IMR-90 (cell line): ENCODE data around the gene NOBOX. TPM values are rescaled to one million over a fixed set of nuclear protein-coding genes. Genes with fewer than 3 reads are reported as not detected.
"Not testable (repeated sequence)": the region's sequence is repeated elsewhere in the genome, so short reads cannot be mapped to it uniquely, and the experiment has no call there.

Experiments used
- ATAC-seq: fragments of 200-7000 bp; cut with Tn5 transposase; 2 replicates; pipeline ENCODE4 v1.9.1; 2020; ENCODE audit warnings: low read depth, mild to moderate bottlenecking, moderate library complexity
- BruUV-seq: library from RNA; stranded (reverse); fragments of 400-500 nt; replicated peaks from 2 replicates; lab custom pipeline; 2021; lab: Mats Ljungman, UMichigan
- CTCF ChIA-PET: fragments of 300-600 bp; formaldehyde crosslinking; extraction: SDS; loops from one replicate; lab custom pipeline; 2021; ENCODE audit warnings: antibody characterized with exemption; lab: Yijun Ruan, JAX
- POLR2A ChIA-PET: fragments of 300-600 bp; sonication (Branson Sonifier 250); formaldehyde crosslinking; loops from one replicate; lab custom pipeline; 2022; ENCODE audit warnings: antibody characterized with exemption; ENCODE audit not compliant: unreplicated experiment; lab: Charles Lee
- DNase-seq: peaks from one replicate; pipeline ENCODE4 v3.0.0; 2013
- H2AFZ ChIP-seq: replicated peaks from 2 replicates; pipeline ENCODE3; 2013; ENCODE audit warnings: low read length, mild to moderate bottlenecking; ENCODE audit not compliant: poor library complexity
- H2AK5ac ChIP-seq: 2 replicates; pipeline ENCODE4 v1.6.1; 2013; ENCODE audit warnings: low read depth, low read length, inconsistent platforms
- H2AK9ac ChIP-seq: replicated peaks from 2 replicates; pipeline ENCODE3; 2013; ENCODE audit warnings: mild to moderate bottlenecking, low read depth, low read length, moderate library complexity; ENCODE audit not compliant: poor library complexity
- H2BK120ac ChIP-seq: 2 replicates; pipeline ENCODE4 v1.6.1; 2013; ENCODE audit warnings: low read depth, low read length, inconsistent platforms
- H2BK15ac ChIP-seq: 3 replicates; pipeline ENCODE4 v1.6.1; 2013; ENCODE audit warnings: low read depth, low read length, inconsistent platforms
- H2BK20ac ChIP-seq: 2 replicates; pipeline ENCODE4 v1.6.1; 2013; ENCODE audit warnings: low read depth, mild to moderate bottlenecking, inconsistent platforms, low read length, moderate library complexity
- H2BK5ac ChIP-seq: 2 replicates; pipeline ENCODE4 v1.6.1; 2013; ENCODE audit warnings: mild to moderate bottlenecking, low read depth, low read length, inconsistent platforms; ENCODE audit not compliant: poor library complexity, severe bottlenecking
- H3K14ac ChIP-seq: replicated peaks from 2 replicates; pipeline ENCODE4 v1.6.1; 2013; ENCODE audit warnings: low read depth, low read length, inconsistent platforms
- H3K18ac ChIP-seq: 2 replicates; pipeline ENCODE4 v1.6.1; 2013; ENCODE audit warnings: low read depth, low read length, control low read depth
- H3K23ac ChIP-seq: 2 replicates; pipeline ENCODE4 v1.6.1; 2013; ENCODE audit warnings: low read depth, low read length, inconsistent platforms
- H3K27ac ChIP-seq: 2 replicates; pipeline ENCODE4 v1.5.1; 2013; ENCODE audit warnings: mild to moderate bottlenecking, control low read depth, low read length; ENCODE audit not compliant: insufficient read depth
- H3K27me3 ChIP-seq: 2 replicates; pipeline ENCODE4 v1.6.1; 2013; ENCODE audit warnings: low read length; ENCODE audit not compliant: control insufficient read depth, insufficient read depth
- H3K36me3 ChIP-seq: 2 replicates; pipeline ENCODE4 v1.6.1; 2013; ENCODE audit warnings: low read length, mixed read lengths; ENCODE audit not compliant: control insufficient read depth, insufficient read depth
- H3K4ac ChIP-seq: 2 replicates; pipeline ENCODE4 v1.6.1; 2013; ENCODE audit warnings: low read depth, low read length, inconsistent platforms
- H3K4me1 ChIP-seq: 2 replicates; pipeline ENCODE4 v1.6.1; 2013; ENCODE audit warnings: low read length, mixed read lengths; ENCODE audit not compliant: control insufficient read depth, insufficient read depth
- H3K4me2 ChIP-seq: 2 replicates; pipeline ENCODE4 v1.6.1; 2013; ENCODE audit warnings: low read depth, mild to moderate bottlenecking, control low read depth, low read length, moderate library complexity
- H3K4me3 ChIP-seq: 2 replicates; pipeline ENCODE4 v1.5.1; 2013; ENCODE audit warnings: low read depth, mild to moderate bottlenecking, control low read depth, low read length, moderate library complexity; ENCODE audit not compliant: insufficient read depth
- H3K56ac ChIP-seq: 2 replicates; pipeline ENCODE4 v1.6.1; 2013; ENCODE audit warnings: low read length, inconsistent platforms; ENCODE audit not compliant: insufficient read depth; ENCODE audit errors: extremely low read depth
- H3K79me1 ChIP-seq, 2 experiments: 2 replicates each; pipeline ENCODE4 v1.6.1; 2013; ENCODE audit warnings: low read length in 2 of 2, inconsistent platforms in 1 of 2, low read depth in 1 of 2
- H3K9ac ChIP-seq: 2 replicates; pipeline ENCODE4 v1.6.1; 2013; ENCODE audit warnings: low read depth, low read length, control low read depth
- H3K9me1 ChIP-seq: 2 replicates; pipeline ENCODE4 v1.6.1; 2013; ENCODE audit warnings: low read length, inconsistent platforms; ENCODE audit not compliant: insufficient read depth
- H3K9me3 ChIP-seq: 2 replicates; pipeline ENCODE4 v1.6.1; 2013; ENCODE audit warnings: low read length; ENCODE audit not compliant: control insufficient read depth, insufficient read depth
- H4K20me1 ChIP-seq: 2 replicates; pipeline ENCODE4 v1.6.1; 2013; ENCODE audit warnings: low read length, inconsistent platforms; ENCODE audit not compliant: insufficient read depth
- H4K5ac ChIP-seq: 2 replicates; pipeline ENCODE4 v1.6.1; 2013; ENCODE audit warnings: mild to moderate bottlenecking, low read depth, low read length, control low read depth
- H4K8ac ChIP-seq, 2 experiments: 2 replicates each; pipeline ENCODE4 v1.6.1; 2013; ENCODE audit warnings: low read depth in 2 of 2, low read length in 2 of 2, control low read depth in 1 of 2, inconsistent platforms in 1 of 2
- H4K91ac ChIP-seq: 2 replicates; pipeline ENCODE4 v1.6.1; 2013; ENCODE audit warnings: low read depth, low read length, inconsistent platforms; ENCODE audit not compliant: insufficient read depth
- WGBS, 2 experiments: methylation state at CpG; one replicate each; pipeline versions ENCODE4 v1.1.5 to v1.1.7; 2013; ENCODE audit warnings: missing lambda C conversion rate in 2 of 2; ENCODE audit not compliant: insufficient read length in 1 of 2; ENCODE audit errors: extremely low coverage in 2 of 2; 5-methylcytosine and 5-hydroxymethylcytosine counted together
- dilution Hi-C: fragments of 300-500 bp; cut with HindIII; formaldehyde crosslinking; loops from one replicate; pipeline ENCODE4 v1.14.3; 2018; ENCODE audit warnings: low sequenced_read_pairs; ENCODE audit not compliant: unreplicated experiment
- in situ Hi-C: fragments of 300-500 bp; cut with MboI; formaldehyde crosslinking; loops from 3 replicates; pipeline ENCODE4 v1.14.3; 2019; ENCODE audit warnings: low sequenced_read_pairs, inconsistent platforms, mixed read lengths
- intact Hi-C: fragments of 100-400 bp; cut with micrococcal nuclease; formaldehyde crosslinking; loops from 2 replicates; pipeline ENCODE4 v1.10.0; 2022
- polyA plus RNA-seq, 3 experiments: library from polyadenylated mRNA; depleted of rRNA; stranded (reverse); fragments of >200 nt; gene quantifications; 2 replicates each; pipeline ENCODE4 v1.2.3, GENCODE V29; 2012; ENCODE audit warnings: low replicate concordance in 1 of 3
- total RNA-seq: library from RNA; depleted of rRNA; stranded (reverse); fragments of >200 nt; gene quantifications from 2 replicates; pipeline ENCODE4 v1.2.3, GENCODE V29; 2012

NOBOX gene
- total and polyA plus RNA-seq, 2 of the 4 experiments (the other 2 are of a cell fraction), result not detected

- H2BK15ac ChIP-seq, ATAC-seq, H3K4me1 ChIP-seq, POLR2A ChIA-PET, H2AK9ac ChIP-seq, intact Hi-C loops, H3K9me3 ChIP-seq, H3K23ac ChIP-seq, H4K5ac ChIP-seq, H4K8ac ChIP-seq, H4K91ac ChIP-seq, H3K14ac ChIP-seq, H3K36me3 ChIP-seq, H3K4me3 ChIP-seq, dilution Hi-C loops, H3K79me1 ChIP-seq, BruUV-seq, H2BK5ac ChIP-seq, in situ Hi-C loops, H3K4ac ChIP-seq, H3K56ac ChIP-seq, H3K18ac ChIP-seq, H2BK20ac ChIP-seq, H3K27ac ChIP-seq, H3K9ac ChIP-seq, H4K20me1 ChIP-seq, H2AK5ac ChIP-seq, H2BK120ac ChIP-seq, H3K9me1 ChIP-seq, CTCF ChIA-PET, H3K4me2 ChIP-seq, H3K27me3 ChIP-seq, DNase-seq, H2AFZ ChIP-seq: not testable (repeated sequence)
- WGBS, 2 experiments, result no CpG with 5 or more reads among the region's 9 CpGs
Measured at GRCh38 chr7:144367250-144367649, 36.2 kb downstream of the NOBOX start.

GRCh38 chr7:144365523-144365922 lies 38.0 kb downstream of the NOBOX start:
- H3K9ac ChIP-seq, H4K8ac ChIP-seq, H3K4me1 ChIP-seq, H2BK5ac ChIP-seq, DNase-seq, H3K18ac ChIP-seq, H3K79me1 ChIP-seq, in situ Hi-C loops, H4K20me1 ChIP-seq, POLR2A ChIA-PET, H2BK120ac ChIP-seq, H3K14ac ChIP-seq, BruUV-seq, intact Hi-C loops, CTCF ChIA-PET, H3K56ac ChIP-seq, H3K4ac ChIP-seq, H2AFZ ChIP-seq, H2BK20ac ChIP-seq, dilution Hi-C loops, H4K5ac ChIP-seq, H3K9me1 ChIP-seq, H2AK9ac ChIP-seq, H3K27me3 ChIP-seq, H3K4me3 ChIP-seq, H3K27ac ChIP-seq, H3K23ac ChIP-seq, H3K9me3 ChIP-seq, H2BK15ac ChIP-seq, H2AK5ac ChIP-seq, H3K4me2 ChIP-seq, H4K91ac ChIP-seq, ATAC-seq, H3K36me3 ChIP-seq: not testable (repeated sequence)
- WGBS, 2 experiments, result no CpG with 5 or more reads among the region's 6 CpGs
